OCI-LY7 (cell line): ENCODE measurements around the gene PRSS1.

ENCODE experiments used
- EZH2phosphoT487 ChIP-seq: fragments of 200-600 bp; sonication (generic); IDR thresholded peaks from 2 replicates; pipeline ENCODE4 v1.6.1; 2018; ENCODE audit warnings: low read depth, borderline replicate concordance, mild to moderate bottlenecking, mixed run types, antibody characterized with exemption, low read length, moderate library complexity, mixed read lengths
- TF ChIP-seq, protein P1 (sequence below): fragments of 200-600 bp; sonication (generic); conservative IDR thresholded peaks from 2 replicates; pipeline ENCODE4 v1.5.1; 2014; ENCODE audit warnings: mild to moderate bottlenecking, antibody characterized with exemption, low read length, moderate library complexity, mixed read lengths

DNA sequence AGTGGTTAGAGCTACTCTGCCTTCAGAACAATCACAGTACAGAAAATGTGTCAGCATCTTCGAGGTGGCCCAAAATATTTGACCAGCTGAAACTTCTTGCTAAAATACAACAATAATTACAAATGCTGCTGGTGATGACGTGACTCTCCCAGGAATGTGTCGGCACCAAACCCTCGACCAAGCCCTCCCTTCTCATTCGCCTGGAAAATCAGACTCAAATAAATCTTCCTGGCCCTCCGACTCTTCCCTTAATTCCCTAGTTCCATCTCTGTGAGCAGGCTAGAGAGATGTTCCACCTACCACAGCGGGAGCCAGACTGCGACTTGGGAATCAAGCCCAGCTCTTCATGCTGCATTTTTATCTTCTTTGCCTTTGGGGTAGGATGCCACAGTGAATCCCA is 25.6 kb downstream of the PRSS1 start:
- TF ChIP-seq, protein P1, sequence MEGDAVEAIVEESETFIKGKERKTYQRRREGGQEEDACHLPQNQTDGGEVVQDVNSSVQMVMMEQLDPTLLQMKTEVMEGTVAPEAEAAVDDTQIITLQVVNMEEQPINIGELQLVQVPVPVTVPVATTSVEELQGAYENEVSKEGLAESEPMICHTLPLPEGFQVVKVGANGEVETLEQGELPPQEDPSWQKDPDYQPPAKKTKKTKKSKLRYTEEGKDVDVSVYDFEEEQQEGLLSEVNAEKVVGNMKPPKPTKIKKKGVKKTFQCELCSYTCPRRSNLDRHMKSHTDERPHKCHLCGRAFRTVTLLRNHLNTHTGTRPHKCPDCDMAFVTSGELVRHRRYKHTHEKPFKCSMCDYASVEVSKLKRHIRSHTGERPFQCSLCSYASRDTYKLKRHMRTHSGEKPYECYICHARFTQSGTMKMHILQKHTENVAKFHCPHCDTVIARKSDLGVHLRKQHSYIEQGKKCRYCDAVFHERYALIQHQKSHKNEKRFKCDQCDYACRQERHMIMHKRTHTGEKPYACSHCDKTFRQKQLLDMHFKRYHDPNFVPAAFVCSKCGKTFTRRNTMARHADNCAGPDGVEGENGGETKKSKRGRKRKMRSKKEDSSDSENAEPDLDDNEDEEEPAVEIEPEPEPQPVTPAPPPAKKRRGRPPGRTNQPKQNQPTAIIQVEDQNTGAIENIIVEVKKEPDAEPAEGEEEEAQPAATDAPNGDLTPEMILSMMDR = no peak
- no peak for TF ChIP-seq EZH2phosphoT487
